WTC11 (cell line): Measurements from ENCODE around the gene IL13RA2. TPM values are rescaled to one million over a fixed set of nuclear protein-coding genes. Genes with fewer than 3 reads are reported as not detected.

ENCODE experiments used
- ATAC-seq: fragments of 200-7000 bp; cut with Tn5 transposase; 2 replicates; pipeline ENCODE4 v1.10.0; 2021; ENCODE audit warnings: mild to moderate bottlenecking, moderate library complexity
- CTCF ChIA-PET: fragments of 300-600 bp; sonication (Branson Sonifier 250); formaldehyde crosslinking; loops from one replicate; lab custom pipeline; 2021; ENCODE audit warnings: antibody characterized with exemption; lab: Charles Lee
- POLR2A ChIA-PET: fragments of 350-600 bp; sonication (Branson Sonifier 250); formaldehyde crosslinking; loops from one replicate; lab custom pipeline; 2021; ENCODE audit warnings: antibody characterized with exemption; lab: Charles Lee
- DNase-seq: peaks from one replicate; pipeline ENCODE4 v3.0.0; 2021; ENCODE audit warnings: low spot score
- H3K27ac Mint-ChIP-seq: 2 replicates; pipeline ENCODE4 v1.8.0; 2021; ENCODE audit warnings: mixed read lengths
- H3K27me3 Mint-ChIP-seq: 2 replicates; pipeline ENCODE4 v1.8.0; 2021; ENCODE audit warnings: low read depth, mild to moderate bottlenecking, moderate library complexity, mixed read lengths
- H3K36me3 Mint-ChIP-seq: 2 replicates; pipeline ENCODE4 v1.8.0; 2021; ENCODE audit warnings: mixed read lengths
- H3K4me1 Mint-ChIP-seq: 2 replicates; pipeline ENCODE4 v1.8.0; 2022; ENCODE audit warnings: mixed read lengths
- H3K4me3 Mint-ChIP-seq: 2 replicates; pipeline ENCODE4 v1.8.0; 2021; ENCODE audit warnings: mild to moderate bottlenecking, moderate library complexity, mixed read lengths
- H3K9me3 Mint-ChIP-seq: 2 replicates; pipeline ENCODE4 v1.8.0; 2021; ENCODE audit warnings: mixed read lengths
- AR ChIP-seq: fragments of 250-450 bp; sonication (Bioruptor Pico); IDR thresholded peaks from 2 replicates; pipeline ENCODE4 v1.9.0; 2021; ENCODE audit warnings: mild to moderate bottlenecking
- ARID4B ChIP-seq: sonication (generic); formaldehyde crosslinking; IDR thresholded peaks from 2 replicates; pipeline ENCODE4 v1.8.0; 2023; ENCODE audit warnings: missing genetic modification reagents, mild to moderate bottlenecking, borderline replicate concordance
- CBFB ChIP-seq: sonication (generic); formaldehyde crosslinking; IDR thresholded peaks from 2 replicates; pipeline ENCODE4 v1.8.1; 2022; ENCODE audit warnings: mild to moderate bottlenecking, low read depth, missing genetic modification reagents
- CREB1 ChIP-seq: sonication (generic); formaldehyde crosslinking; IDR thresholded peaks from 2 replicates; pipeline ENCODE4 v1.8.0; 2023; ENCODE audit warnings: mild to moderate bottlenecking, missing genetic modification reagents
- FOXJ3 ChIP-seq: sonication (generic); formaldehyde crosslinking; IDR thresholded peaks from 2 replicates; pipeline ENCODE4 v1.9.0; 2021; ENCODE audit warnings: missing genetic modification reagents, mild to moderate bottlenecking, borderline replicate concordance
- HMGXB4 ChIP-seq: sonication (generic); formaldehyde crosslinking; IDR thresholded peaks from 2 replicates; pipeline ENCODE4 v1.8.1; 2023; ENCODE audit warnings: mild to moderate bottlenecking, moderate library complexity, missing genetic modification reagents
- NFYB ChIP-seq: sonication (generic); formaldehyde crosslinking; conservative IDR thresholded peaks from 2 replicates; pipeline ENCODE4 v1.8.0; 2022; ENCODE audit warnings: low read depth, missing genetic modification reagents
- RELA ChIP-seq: sonication (generic); formaldehyde crosslinking; IDR thresholded peaks from 2 replicates; pipeline ENCODE4 v1.8.1; 2022; ENCODE audit warnings: missing genetic modification reagents, mild to moderate bottlenecking, borderline replicate concordance
- TCF7 ChIP-seq: sonication (generic); formaldehyde crosslinking; IDR thresholded peaks from 2 replicates; pipeline ENCODE4 v1.8.0; 2022; ENCODE audit warnings: mild to moderate bottlenecking, low read depth, missing genetic modification reagents, moderate library complexity
- TP53 ChIP-seq: sonication (generic); formaldehyde crosslinking; IDR thresholded peaks from 2 replicates; pipeline ENCODE4 v1.8.1; 2023; ENCODE audit warnings: mild to moderate bottlenecking, missing genetic modification reagents
- ZBTB43 ChIP-seq: sonication (generic); formaldehyde crosslinking; IDR thresholded peaks from 2 replicates; pipeline ENCODE4 v1.8.1; 2023; ENCODE audit warnings: mild to moderate bottlenecking, missing genetic modification reagents
- ZMAT4 ChIP-seq: fragments of 250-450 bp; sonication (Bioruptor Pico); IDR thresholded peaks from 2 replicates; pipeline ENCODE4 v1.9.0; 2021; ENCODE audit warnings: mild to moderate bottlenecking
- ZNF232 ChIP-seq: sonication (generic); formaldehyde crosslinking; IDR thresholded peaks from 2 replicates; pipeline ENCODE4 v1.8.0; 2022; ENCODE audit warnings: mild to moderate bottlenecking, missing genetic modification reagents
- ZNF317 ChIP-seq: sonication (generic); formaldehyde crosslinking; IDR thresholded peaks from 2 replicates; pipeline ENCODE4 v1.8.1; 2023; ENCODE audit warnings: low read depth, mild to moderate bottlenecking, moderate library complexity, missing genetic modification reagents, borderline replicate concordance
- ZNF423 ChIP-seq: fragments of 250-450 bp; sonication (Bioruptor Pico); IDR thresholded peaks from 2 replicates; pipeline ENCODE4 v2.1.2; 2022; ENCODE audit warnings: mild to moderate bottlenecking, moderate library complexity
- total RNA-seq: library from RNA; stranded (reverse); gene quantifications from 3 replicates; pipeline ENCODE4 v1.2.3, GENCODE V29; 2021

The IL13RA2 gene
- total RNA-seq, 1 experiment from 2014 or later, result not detected

GRCh38 chrX:115011428-115011827, 6.0 kb downstream of the IL13RA2 start (continued):
- TF ChIP-seq ARID4B, result no peak
- TF ChIP-seq RELA, result no peak
- TF ChIP-seq TCF7 (CRISPR knock-in tag), result no peak
- TF ChIP-seq CBFB (CRISPR knock-in tag), result no peak
- no peak for TF ChIP-seq ZNF317 (CRISPR knock-in tag)
- TF ChIP-seq NFYB (CRISPR knock-in tag), result no peak

- CTCF ChIA-PET, result no interaction called here
- Mint-ChIP-seq H3K27me3 (peaks cover 50% of the 10 kb centered on the region), H3K27ac (no peak overlapping the region), H3K4me3 (no peak overlapping the region), H3K9me3 (peaks cover 11% of the 10 kb centered on the region; the same call in 1 of the 2 replicates), H3K36me3 (no peaks in the 10 kb centered on the region; the same call in 1 of the 2 replicates), H3K4me1 (no peaks in the 10 kb centered on the region)
- no peak for ATAC-seq
- no peak for DNase-seq
- POLR2A ChIA-PET, result no interaction called here
- TF ChIP-seq ZBTB43 (CRISPR knock-in tag) (no peak), AR (CRISPR knock-in tag) (no peak), ZNF423 (CRISPR knock-in tag) (no peak)
These were observed 17.5 kb downstream of the IL13RA2 start for GRCh38 chrX:114999906-115000305.

- peaks cover 64% of the 10 kb centered on the region for H3K27me3 Mint-ChIP-seq
- TF ChIP-seq HMGXB4 (no peak), FOXJ3 (no peak), ZMAT4 (CRISPR knock-in tag) (no peak), ZNF232 (CRISPR knock-in tag) (no peak), CREB1 (CRISPR knock-in tag) (no peak), TP53 (no peak)
- TF ChIP-seq, all 79 proteins: peak for 0
- Mint-ChIP-seq H3K4me3 (no peak overlapping the region), H3K36me3 (no peaks in the 10 kb centered on the region; the same call in 1 of the 2 replicates), H3K4me1 (no peaks in the 10 kb centered on the region), H3K27ac (no peak overlapping the region), H3K9me3 (peaks cover 11% of the 10 kb centered on the region; the same call in 1 of the 2 replicates)
- ATAC-seq (no peak), DNase-seq (no peak)
- ChIA-PET CTCF (no interaction called here), POLR2A (no interaction called here)
These were observed 19.6 kb downstream of the IL13RA2 start for GRCh38 chrX:114997779-114998178.
